Erythroblast (primary cell): ENCODE results near the gene THSD4.
"Not testable (repeated sequence)": the region's sequence is repeated elsewhere in the genome, so short reads cannot be mapped to it uniquely, and the experiment has no call there.

Experiments used
- DNase-seq, 2 experiments: peaks; one replicate each; lab custom pipeline; 2025; lab: John Stamatoyannopoulos, UW
- GATA1 ChIP-seq: IDR thresholded peaks from 2 replicates; pipeline ENCODE4 v1.6.1; 2011; ENCODE audit warnings: low read depth, mild to moderate bottlenecking, control low read depth, low read length, moderate library complexity
- POLR2A ChIP-seq: IDR thresholded peaks from 2 replicates; pipeline ENCODE4 v1.6.1; 2011; ENCODE audit warnings: mild to moderate bottlenecking, low read length

Gene THSD4

GRCh38 chr15:71306538-71306937, 191.3 kb downstream of the THSD4 start:
- no peak for TF ChIP-seq POLR2A
- no peak for TF ChIP-seq GATA1
- no peak for DNase-seq

DNA sequence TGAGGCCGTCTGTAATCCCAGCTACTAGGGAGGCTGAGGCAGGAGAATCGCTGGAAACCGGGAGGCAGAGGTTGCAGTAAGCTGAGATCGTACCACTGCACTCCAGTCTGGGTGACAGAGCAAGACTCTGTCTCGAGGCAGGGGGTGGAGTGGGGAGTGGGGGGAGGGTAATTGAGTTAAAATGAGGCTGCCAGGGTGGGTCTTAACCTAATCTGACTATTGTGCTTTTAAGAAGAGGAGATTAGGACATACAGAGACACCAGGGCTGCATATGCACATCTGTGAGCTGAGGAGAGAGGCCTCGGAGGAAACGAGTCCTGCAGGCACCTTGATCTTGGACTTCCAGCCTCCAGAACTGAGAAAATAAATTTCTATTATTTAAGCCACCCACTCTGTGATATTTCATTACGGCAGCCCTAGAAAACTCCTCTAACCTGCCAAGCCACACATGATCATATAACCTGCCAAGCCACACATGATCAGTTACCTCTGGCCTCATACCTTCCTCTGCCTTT, 197.0 kb downstream of the THSD4 start:
- TF ChIP-seq POLR2A = no peak
- TF ChIP-seq GATA1 = no peak
- DNase-seq = no peak

GRCh38 chr15:71312731-71313460, 197.6 kb downstream of the THSD4 start:
- TF ChIP-seq GATA1 (no peak), POLR2A (no peak)
- DNase-seq = no peak

DNA sequence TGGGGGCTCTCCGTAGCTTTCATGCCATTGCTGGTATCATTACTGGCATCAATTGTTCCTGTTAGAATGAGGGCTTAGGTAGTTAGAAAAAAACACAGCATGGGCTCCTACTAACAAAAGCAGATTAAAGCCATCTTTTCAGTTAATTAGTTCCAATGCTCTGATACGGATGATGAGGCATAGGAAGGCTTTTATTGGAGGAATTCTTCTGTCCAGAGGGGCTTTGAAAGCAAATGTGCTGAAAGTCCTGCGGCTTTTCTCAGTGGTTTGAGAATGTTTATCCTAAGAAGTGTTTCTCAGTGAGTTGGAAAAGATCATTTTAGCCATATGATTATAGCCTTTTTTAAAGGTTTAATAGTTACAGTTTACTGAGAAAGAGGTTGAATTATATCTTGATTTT, 198.5 kb downstream of the THSD4 start:
- TF ChIP-seq POLR2A (no peak), GATA1 (no peak)
- DNase-seq = no peak

GRCh38 chr15:71314956-71315537, 199.8 kb downstream of the THSD4 start:
- no peak for DNase-seq
- TF ChIP-seq POLR2A (no peak), GATA1 (no peak)

- no peak for DNase-seq
- TF ChIP-seq GATA1 (no peak), POLR2A (no peak)
Measured at GRCh38 chr15:71316911-71317310, 201.6 kb downstream of the THSD4 start.

DNA sequence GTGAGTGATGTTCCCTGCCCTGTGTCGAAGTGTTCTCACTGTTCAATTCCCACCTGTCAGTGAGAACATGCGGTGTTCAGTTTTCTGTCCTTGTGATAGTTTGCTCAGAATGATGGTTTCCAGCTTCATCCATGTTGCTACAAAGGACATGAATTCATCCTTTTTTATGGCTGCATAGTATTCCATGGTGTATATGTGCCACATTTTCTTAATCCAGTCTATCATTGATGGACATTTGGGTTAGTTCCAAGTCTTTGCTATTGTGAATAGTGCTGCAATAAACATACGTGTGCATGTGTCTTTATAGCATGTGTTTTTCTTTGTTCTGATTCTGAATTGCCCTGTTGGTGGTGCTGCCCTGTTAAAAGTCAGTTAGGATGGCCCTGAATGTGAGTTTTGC, 204.2 kb downstream of the THSD4 start:
- not testable (repeated sequence) for DNase-seq

DNA sequence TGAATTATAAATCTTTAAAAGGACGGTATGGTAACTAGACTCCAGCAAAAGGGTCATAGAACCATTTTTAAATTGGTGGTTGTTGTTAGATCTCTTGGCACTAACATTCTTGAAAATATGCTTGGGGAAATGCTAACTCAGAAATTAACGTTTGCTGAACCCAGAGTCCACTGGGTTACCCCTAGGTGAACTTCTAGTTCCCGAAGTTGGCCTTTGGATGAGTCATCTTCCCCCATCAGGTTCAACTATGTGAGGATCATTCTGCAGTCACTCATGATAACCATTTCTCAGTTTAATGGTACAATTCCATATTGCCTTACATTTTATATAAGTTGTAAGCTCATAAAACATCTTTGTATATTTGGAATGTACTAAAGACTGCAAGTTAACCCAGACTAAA, 204.7 kb downstream of the THSD4 start:
- DNase-seq = no peak
- TF ChIP-seq POLR2A (no peak), GATA1 (no peak)

- TF ChIP-seq GATA1 = no peak
- no peak for TF ChIP-seq POLR2A
- DNase-seq = no peak
Measured at GRCh38 chr15:71323082-71323481, 207.8 kb downstream of the THSD4 start.

DNA sequence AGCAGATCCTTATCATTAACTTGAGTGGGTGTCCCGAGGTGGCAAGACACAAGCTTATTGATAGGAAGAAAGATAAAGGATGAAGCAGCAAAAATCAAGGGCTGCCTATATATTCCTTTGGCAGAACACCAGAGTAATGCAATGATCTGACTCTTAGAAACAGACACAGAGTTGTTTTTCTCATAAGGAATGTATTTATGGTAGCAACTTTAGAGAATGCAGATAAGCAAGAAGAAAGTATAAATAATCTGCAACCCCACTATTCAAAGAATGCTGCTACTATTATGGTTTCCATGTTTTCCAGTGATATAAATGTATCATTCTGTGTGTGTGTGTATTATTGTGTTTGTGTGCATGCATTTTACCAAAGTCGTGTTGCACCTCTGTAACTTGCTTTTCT, 208.3 kb downstream of the THSD4 start:
- TF ChIP-seq POLR2A (no peak), GATA1 (no peak)
- no peak for DNase-seq

DNA sequence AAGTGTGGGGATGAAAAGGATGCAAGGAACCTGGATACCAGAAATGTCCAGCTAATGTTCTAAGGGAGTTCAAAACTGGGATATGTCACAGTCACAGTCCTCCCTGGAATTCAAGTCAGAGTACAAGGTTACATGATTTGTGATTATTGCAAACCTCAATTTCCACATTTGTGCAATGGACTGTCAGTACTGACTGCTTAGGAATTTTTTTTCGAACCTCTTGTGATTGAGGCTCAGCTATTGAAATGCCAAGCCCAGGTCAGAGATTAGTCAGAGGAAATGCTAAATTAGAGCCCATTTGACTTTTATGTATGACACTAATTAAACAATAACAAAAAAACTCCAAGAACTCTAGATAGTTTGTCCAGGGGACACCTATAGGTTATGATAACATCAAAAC, 210.2 kb downstream of the THSD4 start:
- DNase-seq = no peak
- TF ChIP-seq GATA1 (no peak), POLR2A (no peak)

- DNase-seq = no peak
- TF ChIP-seq GATA1 (no peak), POLR2A (no peak)
Measured at GRCh38 chr15:71328453-71328852, 213.2 kb downstream of the THSD4 start.

GRCh38 chr15:71329041-71329440, 213.8 kb downstream of the THSD4 start:
- TF ChIP-seq GATA1 (no peak), POLR2A (no peak)

DNA sequence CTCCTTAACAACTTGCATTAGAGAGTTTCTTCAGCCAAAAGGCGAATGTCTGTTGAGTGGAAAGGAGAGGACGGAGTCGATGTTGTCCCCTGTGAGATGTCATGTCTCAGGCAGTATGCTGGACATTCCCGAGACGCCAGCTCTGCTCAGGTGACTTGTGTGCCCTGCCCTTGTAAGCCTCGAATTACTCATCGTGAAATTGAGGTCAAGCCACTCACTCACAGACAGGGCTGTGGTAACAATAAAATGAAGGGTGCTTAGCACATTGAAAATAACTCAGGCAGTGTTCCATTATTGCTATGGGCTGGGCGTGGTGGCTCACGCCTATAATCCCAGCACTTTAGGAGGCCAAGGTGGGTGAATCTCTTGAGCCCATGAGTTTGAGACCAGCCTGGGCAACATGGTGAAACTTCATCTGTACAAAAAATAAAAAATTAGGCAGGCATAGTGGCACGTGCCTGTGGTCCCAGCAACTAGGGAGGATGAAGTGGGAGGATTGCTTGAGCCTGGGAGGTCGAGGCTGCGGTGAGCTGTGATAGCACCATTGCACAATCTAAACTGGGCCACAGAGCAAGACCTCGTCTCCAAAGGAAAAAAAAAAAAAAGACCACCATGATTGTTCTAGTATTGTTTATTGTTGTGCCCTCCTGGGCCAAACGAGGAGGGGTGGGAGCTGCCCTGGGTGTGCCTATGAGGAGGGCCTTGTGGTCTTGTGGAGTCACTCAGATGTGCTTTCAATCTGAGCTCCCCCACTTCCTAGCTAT, 214.4 kb downstream of the THSD4 start:
- TF ChIP-seq GATA1 = no peak
- no peak for TF ChIP-seq POLR2A
- no peak for DNase-seq

More at GRCh38 chr15:71329041-71329440, 213.8 kb downstream of the THSD4 start:
- DNase-seq = no peak
